DND-41 (cell line): Measurements from ENCODE around the gene OST4.

Experiments
- ATAC-seq: fragments of 200-7000 bp; cut with Tn5 transposase; 3 replicates; pipeline ENCODE4 v1.9.1; 2021; ENCODE audit warnings: low read depth; ENCODE audit not compliant: insufficient read depth
- DNase-seq: peaks from one replicate; pipeline ENCODE4 v3.0.0-alpha.2; 2020
- H2AFZ ChIP-seq: 2 replicates; pipeline ENCODE4 v1.6.0; 2012; ENCODE audit warnings: low read depth, low read length
- H3K27ac ChIP-seq: 2 replicates; pipeline ENCODE4 v1.5.1; 2012; ENCODE audit warnings: low read length, inconsistent platforms
- H3K27me3 ChIP-seq: fragments of 200-600 bp; sonication (generic); 2 replicates; pipeline ENCODE4 v1.6.0; 2012; ENCODE audit warnings: low read length, mild to moderate bottlenecking, inconsistent platforms; ENCODE audit not compliant: insufficient read depth, poor library complexity
- H3K36me3 ChIP-seq: 2 replicates; pipeline ENCODE4 v1.5.1; 2012; ENCODE audit warnings: low read length, inconsistent platforms; ENCODE audit not compliant: insufficient read depth
- H3K4me1 ChIP-seq: 2 replicates; pipeline ENCODE4 v1.5.1; 2012; ENCODE audit warnings: mild to moderate bottlenecking, low read length; ENCODE audit not compliant: insufficient read depth
- H3K4me2 ChIP-seq: 2 replicates; pipeline ENCODE4 v1.6.0; 2012; ENCODE audit warnings: mild to moderate bottlenecking, moderate library complexity, low read length, inconsistent platforms; ENCODE audit not compliant: insufficient read depth
- H3K4me3 ChIP-seq, 2 experiments: fragments of 200-600 bp in 1 of 2; shearing (Covaris generic) in 1 of 2; 2 replicates each; pipeline ENCODE4 v1.5.1; 2012 to 2016; ENCODE audit warnings: inconsistent platforms in 2 of 2, low read length in 2 of 2, mild to moderate bottlenecking in 2 of 2, low read depth in 1 of 2, moderate library complexity in 1 of 2
- H3K79me2 ChIP-seq: 2 replicates; pipeline ENCODE4 v1.6.0; 2012; ENCODE audit warnings: low read length, inconsistent platforms; ENCODE audit not compliant: insufficient read depth
- H3K9ac ChIP-seq: 2 replicates; pipeline ENCODE4 v1.6.0; 2012; ENCODE audit warnings: low read depth, mild to moderate bottlenecking, inconsistent platforms, low read length, moderate library complexity
- H3K9me3 ChIP-seq: 2 replicates; pipeline ENCODE4 v1.5.1; 2012; ENCODE audit warnings: low read length, moderate library complexity, mild to moderate bottlenecking, inconsistent platforms; ENCODE audit not compliant: insufficient read depth, severe bottlenecking
- H4K20me1 ChIP-seq: 2 replicates; pipeline ENCODE4 v1.6.0; 2012; ENCODE audit warnings: low read length; ENCODE audit not compliant: insufficient read depth
- EZH2 ChIP-seq: IDR thresholded peaks from 3 replicates; pipeline ENCODE4 v1.6.1; 2012; ENCODE audit warnings: borderline replicate concordance, low read depth, mild to moderate bottlenecking, moderate library complexity, low read length, inconsistent platforms; ENCODE audit not compliant: severe bottlenecking
- TF ChIP-seq, protein P1 (sequence below): IDR thresholded peaks from 2 replicates; pipeline ENCODE4 v1.5.1; 2012; ENCODE audit warnings: borderline replicate concordance, low read length, moderate library complexity, mild to moderate bottlenecking; ENCODE audit not compliant: poor library complexity, severe bottlenecking; ENCODE audit errors: extremely low read depth

OST4 gene

DNA sequence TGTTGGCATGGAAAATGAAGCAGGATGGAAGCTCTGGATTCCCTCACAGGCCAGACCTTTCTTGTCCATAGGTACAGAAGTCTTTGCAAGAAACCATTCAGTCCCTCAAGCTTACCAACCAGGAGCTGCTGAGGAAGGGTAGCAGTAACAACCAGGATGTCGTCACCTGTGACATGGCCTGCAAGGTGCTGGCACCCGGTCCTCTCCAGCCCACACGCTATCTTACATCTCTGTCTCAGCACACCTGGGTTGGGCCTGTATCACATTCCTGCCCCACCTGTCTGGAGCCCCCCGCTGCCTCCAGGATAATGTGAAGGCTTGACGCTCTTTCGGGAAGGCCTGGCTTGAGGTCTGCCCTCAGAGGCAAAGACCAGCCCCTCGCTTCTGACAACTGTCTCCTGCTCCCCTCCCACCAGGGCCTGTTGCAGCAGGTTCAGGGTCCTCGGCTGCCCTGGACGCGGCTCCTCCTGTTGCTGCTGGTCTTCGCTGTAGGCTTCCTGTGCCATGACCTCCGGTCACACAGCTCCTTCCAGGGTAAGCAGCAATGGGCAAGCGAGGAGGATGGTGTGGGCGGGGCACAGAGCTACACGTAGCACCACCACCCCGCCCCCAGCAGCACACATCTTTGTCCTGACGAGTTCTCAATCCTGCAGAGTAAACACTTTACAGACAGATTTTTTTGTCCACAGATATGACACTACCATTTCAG lies 32.7 kb downstream of the OST4 start:
- peaks cover 14% of the 10 kb centered on the region for H3K4me1 ChIP-seq
- no peaks in the 10 kb centered on the region for H3K27me3 ChIP-seq
- H3K4me2 ChIP-seq: no peak overlapping the region
- H3K9me3 ChIP-seq: no peaks in the 10 kb centered on the region
- DNase-seq (no peak), ATAC-seq (no peak)
- H3K9ac ChIP-seq: no peak overlapping the region
- no peak overlapping the region for H2AFZ ChIP-seq
- TF ChIP-seq EZH2: no peak
- TF ChIP-seq, protein P1, sequence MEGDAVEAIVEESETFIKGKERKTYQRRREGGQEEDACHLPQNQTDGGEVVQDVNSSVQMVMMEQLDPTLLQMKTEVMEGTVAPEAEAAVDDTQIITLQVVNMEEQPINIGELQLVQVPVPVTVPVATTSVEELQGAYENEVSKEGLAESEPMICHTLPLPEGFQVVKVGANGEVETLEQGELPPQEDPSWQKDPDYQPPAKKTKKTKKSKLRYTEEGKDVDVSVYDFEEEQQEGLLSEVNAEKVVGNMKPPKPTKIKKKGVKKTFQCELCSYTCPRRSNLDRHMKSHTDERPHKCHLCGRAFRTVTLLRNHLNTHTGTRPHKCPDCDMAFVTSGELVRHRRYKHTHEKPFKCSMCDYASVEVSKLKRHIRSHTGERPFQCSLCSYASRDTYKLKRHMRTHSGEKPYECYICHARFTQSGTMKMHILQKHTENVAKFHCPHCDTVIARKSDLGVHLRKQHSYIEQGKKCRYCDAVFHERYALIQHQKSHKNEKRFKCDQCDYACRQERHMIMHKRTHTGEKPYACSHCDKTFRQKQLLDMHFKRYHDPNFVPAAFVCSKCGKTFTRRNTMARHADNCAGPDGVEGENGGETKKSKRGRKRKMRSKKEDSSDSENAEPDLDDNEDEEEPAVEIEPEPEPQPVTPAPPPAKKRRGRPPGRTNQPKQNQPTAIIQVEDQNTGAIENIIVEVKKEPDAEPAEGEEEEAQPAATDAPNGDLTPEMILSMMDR: no peak
- peaks cover 74% of the 10 kb centered on the region for H3K36me3 ChIP-seq
- H4K20me1 ChIP-seq: no peaks in the 10 kb centered on the region
- no peak overlapping the region for H3K27ac ChIP-seq
- H3K4me3 ChIP-seq: no peak overlapping the region
- H3K79me2 ChIP-seq: peaks cover 18% of the 10 kb centered on the region

DNA sequence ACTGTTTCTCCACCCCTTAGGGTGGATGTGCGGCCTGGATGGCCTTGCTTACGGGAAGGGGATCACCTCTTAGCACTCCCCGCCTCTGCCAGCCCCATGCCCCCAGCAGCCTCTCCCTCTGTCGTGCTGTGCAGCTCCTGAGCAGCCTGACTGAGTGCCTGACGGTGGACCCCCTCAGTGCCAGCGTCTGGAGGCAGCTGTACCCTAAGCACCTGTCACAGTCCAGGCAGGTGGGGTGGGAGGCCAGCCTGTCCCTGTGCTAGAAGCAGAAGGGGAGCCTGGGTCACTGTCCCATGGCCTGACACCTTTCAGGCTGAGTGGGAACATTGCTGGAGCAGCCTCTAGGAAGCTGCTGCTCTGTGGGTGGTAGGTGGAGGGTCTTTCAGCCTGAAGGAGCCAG lies 33.4 kb downstream of the OST4 start:
- no peak overlapping the region for H3K4me2 ChIP-seq
- DNase-seq: no peak
- H3K27me3 ChIP-seq: no peaks in the 10 kb centered on the region
- peaks cover 20% of the 10 kb centered on the region for H3K4me1 ChIP-seq
- H3K4me3 ChIP-seq: no peak overlapping the region
- H4K20me1 ChIP-seq: no peaks in the 10 kb centered on the region
- H2AFZ ChIP-seq: no peak overlapping the region
- ATAC-seq: no peak
- no peak overlapping the region for H3K27ac ChIP-seq
- TF ChIP-seq, protein P1: no peak
- TF ChIP-seq EZH2: no peak
- H3K79me2 ChIP-seq: peaks cover 25% of the 10 kb centered on the region
- H3K36me3 ChIP-seq: peaks cover 74% of the 10 kb centered on the region
- H3K9ac ChIP-seq: no peak overlapping the region
- no peaks in the 10 kb centered on the region for H3K9me3 ChIP-seq

DNA sequence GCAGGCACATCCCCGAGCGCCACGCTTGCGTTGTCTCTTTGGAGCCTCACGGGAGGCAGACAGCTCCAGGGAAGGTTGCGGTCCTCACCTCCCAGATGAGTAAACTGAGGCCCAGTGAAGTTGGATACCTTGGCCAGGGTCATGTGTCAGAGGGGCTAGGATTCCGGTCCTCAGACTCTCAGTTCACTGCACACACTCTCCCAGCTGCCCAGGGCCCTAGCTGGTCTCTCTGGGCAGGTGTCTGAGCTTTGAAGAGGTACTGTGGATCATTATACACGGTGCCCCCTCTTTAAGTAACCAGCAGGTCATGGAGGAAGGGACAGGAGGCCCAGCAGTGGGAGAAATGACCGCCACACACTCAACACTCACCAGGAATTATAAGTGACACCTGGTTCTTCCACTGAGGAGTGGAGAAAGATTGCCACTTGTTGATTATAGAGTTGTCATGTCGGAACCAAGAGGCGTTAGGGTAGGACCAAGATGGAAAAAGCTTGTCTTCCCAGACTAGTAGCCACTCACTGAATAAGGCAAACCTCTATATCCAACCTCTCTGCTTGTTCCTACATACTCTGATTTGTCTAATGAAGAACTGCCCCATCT lies 38.1 kb downstream of the OST4 start:
- peak overlapping the region; percentile 96 for H2AFZ ChIP-seq
- H3K79me2 ChIP-seq: peaks cover 47% of the 10 kb centered on the region
- H3K9me3 ChIP-seq: no peaks in the 10 kb centered on the region
- H4K20me1 ChIP-seq: no peaks in the 10 kb centered on the region; the same call in 1 of the 2 replicates
- DNase-seq (no peak), ATAC-seq (peak; percentile 20)
- peak overlapping the region; percentile 69 for H3K27ac ChIP-seq
- H3K4me1 ChIP-seq: peaks cover 39% of the 10 kb centered on the region
- peak overlapping the region; percentile 92 for H3K4me2 ChIP-seq
- H3K27me3 ChIP-seq: no peaks in the 10 kb centered on the region
- peaks cover 40% of the 10 kb centered on the region for H3K36me3 ChIP-seq
- peak overlapping the region; percentile 67 to 70 for H3K4me3 ChIP-seq
- H3K9ac ChIP-seq: peak overlapping the region; percentile 86
- no peak for TF ChIP-seq EZH2
- TF ChIP-seq, protein P1: no peak
